C4-2B (cell line): ENCODE measurements around the gene SLC43A3.

Experiments
- H3K27ac ChIP-seq: fragments of 450-650 bp; 2 replicates; pipeline ENCODE4 v1.5.1; 2017
- CTCF ChIP-seq: fragments of 450-650 bp; conservative IDR thresholded peaks from 2 replicates; pipeline ENCODE4 v1.5.1; 2017; ENCODE audit warnings: mild to moderate bottlenecking
- ZFX ChIP-seq: fragments of 450-650 bp; IDR thresholded peaks from 2 replicates; pipeline ENCODE4 v1.6.1; 2017

SLC43A3 gene

GRCh38 chr11:57432149-57432561, 5.2 kb upstream of the SLC43A3 start:
- H3K27ac ChIP-seq: no peak overlapping the region
- TF ChIP-seq ZFX (no peak), CTCF (no peak)

- peak overlapping the region; percentile 5; the same call in 1 of the 2 replicates for H3K27ac ChIP-seq
- TF ChIP-seq CTCF: no peak
- no peak for TF ChIP-seq ZFX
These were observed 4.0 kb upstream of the SLC43A3 start for GRCh38 chr11:57430952-57431351.

GRCh38 chr11:57429946-57430345, 3.0 kb upstream of the SLC43A3 start:
- no peak overlapping the region; the same call in 1 of the 2 replicates for H3K27ac ChIP-seq
- TF ChIP-seq ZFX (no peak), CTCF (no peak)

- no peak for TF ChIP-seq CTCF
- TF ChIP-seq ZFX: no peak
- no peak overlapping the region for H3K27ac ChIP-seq
These were observed 1.7 kb upstream of the SLC43A3 start for GRCh38 chr11:57428643-57429042.

GRCh38 chr11:57427727-57428082, 784 bp upstream of the SLC43A3 start:
- H3K27ac ChIP-seq: peak overlapping the region; percentile 15; the same call in 1 of the 2 replicates
- TF ChIP-seq ZFX: no peak
- no peak for TF ChIP-seq CTCF

GRCh38 chr11:57426439-57426928, 437 bp downstream of the SLC43A3 start:
- TF ChIP-seq ZFX (no peak), CTCF (no peak)
- no peak overlapping the region for H3K27ac ChIP-seq

- TF ChIP-seq CTCF (no peak), ZFX (no peak)
- H3K27ac ChIP-seq: no peak overlapping the region
These were observed 1.1 kb downstream of the SLC43A3 start for GRCh38 chr11:57425565-57426438.
